HUES6 (cell line): ENCODE data around the gene RASGEF1B.

Experiments used
- H3K27ac ChIP-seq: 2 replicates; pipeline ENCODE4 v1.7.0; 2013; ENCODE audit warnings: low read depth, mild to moderate bottlenecking, low read length, inconsistent platforms
- H3K27me3 ChIP-seq: 2 replicates; pipeline ENCODE4 v1.6.1; 2013; ENCODE audit warnings: low read length; ENCODE audit not compliant: control insufficient read depth, insufficient read depth
- H3K36me3 ChIP-seq: 2 replicates; pipeline ENCODE4 v1.6.1; 2013; ENCODE audit warnings: low read length; ENCODE audit not compliant: control insufficient read depth, insufficient read depth
- H3K4me1 ChIP-seq: 2 replicates; pipeline ENCODE4 v1.6.1; 2013; ENCODE audit warnings: low read length; ENCODE audit not compliant: control insufficient read depth, insufficient read depth
- H3K4me3 ChIP-seq: 2 replicates; pipeline ENCODE4 v1.5.1; 2013; ENCODE audit warnings: low read depth, low read length
- H3K9ac ChIP-seq: one replicate; pipeline ENCODE4 v1.6.1; 2013; ENCODE audit warnings: mild to moderate bottlenecking, low read length
- H3K9me3 ChIP-seq: 2 replicates; pipeline ENCODE4 v1.6.1; 2013; ENCODE audit warnings: low read depth, low read length; ENCODE audit not compliant: control insufficient read depth, insufficient read depth

The RASGEF1B gene

GRCh38 chr4:81508411-81509185 lies 36.9 kb upstream of the RASGEF1B start:
- H3K4me3 ChIP-seq: no peak overlapping the region
- H3K4me1 ChIP-seq: peaks cover 14% of the 10 kb centered on the region; the same call in 1 of the 2 replicates
- H3K36me3 ChIP-seq: no peaks in the 10 kb centered on the region
- H3K9ac ChIP-seq: no peak overlapping the region
- H3K27me3 ChIP-seq: no peaks in the 10 kb centered on the region
- no peak overlapping the region for H3K27ac ChIP-seq
- H3K9me3 ChIP-seq: no peaks in the 10 kb centered on the region

GRCh38 chr4:81507530-81507929 lies 35.8 kb upstream of the RASGEF1B start:
- H3K27ac ChIP-seq: no peak overlapping the region
- H3K9ac ChIP-seq: no peak overlapping the region
- H3K4me3 ChIP-seq: no peak overlapping the region
- H3K9me3 ChIP-seq: no peaks in the 10 kb centered on the region
- H3K27me3 ChIP-seq: no peaks in the 10 kb centered on the region
- H3K36me3 ChIP-seq: no peaks in the 10 kb centered on the region
- H3K4me1 ChIP-seq: peaks cover 7% of the 10 kb centered on the region; the same call in 1 of the 2 replicates

GRCh38 chr4:81506731-81507130 lies 35.0 kb upstream of the RASGEF1B start:
- H3K27ac ChIP-seq: no peak overlapping the region
- H3K4me1 ChIP-seq: no peaks in the 10 kb centered on the region

GRCh38 chr4:81505726-81506125 lies 34.0 kb upstream of the RASGEF1B start:
- Histone ChIP-seq H3K4me1 (0 out of 2 replicates have a peak, but pooled peaks cover 3% of the 10 kb centered on the region), H3K27me3 (no peaks in the 10 kb centered on the region), H3K9ac (no peak overlapping the region), H3K4me3 (no peak overlapping the region), H3K9me3 (no peaks in the 10 kb centered on the region), H3K27ac (no peak overlapping the region), H3K36me3 (no peaks in the 10 kb centered on the region)

More at GRCh38 chr4:81506731-81507130, 35.0 kb upstream of the RASGEF1B start:
- H3K9ac ChIP-seq: no peak overlapping the region
- no peaks in the 10 kb centered on the region for H3K36me3 ChIP-seq
- no peak overlapping the region for H3K4me3 ChIP-seq
- H3K27me3 ChIP-seq: no peaks in the 10 kb centered on the region
- no peaks in the 10 kb centered on the region for H3K9me3 ChIP-seq

GRCh38 chr4:81505004-81505598 lies 33.4 kb upstream of the RASGEF1B start:
- H3K4me1 ChIP-seq: 0 out of 2 replicates have a peak, but pooled peaks cover 3% of the 10 kb centered on the region
- H3K9ac ChIP-seq: no peak overlapping the region
- no peaks in the 10 kb centered on the region for H3K9me3 ChIP-seq
- H3K4me3 ChIP-seq: no peak overlapping the region
- H3K36me3 ChIP-seq: no peaks in the 10 kb centered on the region
- H3K27ac ChIP-seq: no peak overlapping the region
- H3K27me3 ChIP-seq: no peaks in the 10 kb centered on the region

- H3K36me3 ChIP-seq: no peaks in the 10 kb centered on the region
- no peak overlapping the region for H3K9ac ChIP-seq
- no peaks in the 10 kb centered on the region for H3K27me3 ChIP-seq
- H3K27ac ChIP-seq: no peak overlapping the region
- no peak overlapping the region for H3K4me3 ChIP-seq
- H3K4me1 ChIP-seq: peaks cover 3% of the 10 kb centered on the region; the same call in 1 of the 2 replicates
- no peaks in the 10 kb centered on the region for H3K9me3 ChIP-seq
These were observed 32.7 kb upstream of the RASGEF1B start for GRCh38 chr4:81504112-81505003.

- Histone ChIP-seq H3K4me3 (no peak overlapping the region), H3K9ac (no peak overlapping the region), H3K4me1 (peaks cover 10% of the 10 kb centered on the region; the same call in 1 of the 2 replicates), H3K27me3 (no peaks in the 10 kb centered on the region), H3K9me3 (no peaks in the 10 kb centered on the region), H3K36me3 (no peaks in the 10 kb centered on the region), H3K27ac (no peak overlapping the region)
These were observed 31.9 kb upstream of the RASGEF1B start for GRCh38 chr4:81503586-81503985.

- Histone ChIP-seq H3K36me3 (no peaks in the 10 kb centered on the region), H3K9ac (no peak overlapping the region), H3K4me1 (peaks cover 14% of the 10 kb centered on the region; the same call in 1 of the 2 replicates), H3K27ac (no peak overlapping the region), H3K9me3 (no peaks in the 10 kb centered on the region), H3K27me3 (no peaks in the 10 kb centered on the region), H3K4me3 (no peak overlapping the region)
These were observed 30.9 kb upstream of the RASGEF1B start for GRCh38 chr4:81502564-81502963.

- no peak overlapping the region for H3K9ac ChIP-seq
- H3K4me3 ChIP-seq: no peak overlapping the region
- H3K27ac ChIP-seq: no peak overlapping the region
- peaks cover 14% of the 10 kb centered on the region; the same call in 1 of the 2 replicates for H3K4me1 ChIP-seq
- H3K36me3 ChIP-seq: no peaks in the 10 kb centered on the region
- no peaks in the 10 kb centered on the region for H3K27me3 ChIP-seq
- H3K9me3 ChIP-seq: no peaks in the 10 kb centered on the region
These were observed 28.1 kb upstream of the RASGEF1B start for GRCh38 chr4:81499840-81500239.

GRCh38 chr4:81498551-81499099 lies 26.9 kb upstream of the RASGEF1B start:
- no peak overlapping the region for H3K27ac ChIP-seq

More at GRCh38 chr4:81498551-81499099, 26.9 kb upstream of the RASGEF1B start:
- no peaks in the 10 kb centered on the region for H3K9me3 ChIP-seq
- no peaks in the 10 kb centered on the region for H3K36me3 ChIP-seq
- H3K4me3 ChIP-seq: no peak overlapping the region
- H3K4me1 ChIP-seq: peaks cover 14% of the 10 kb centered on the region; the same call in 1 of the 2 replicates
- no peaks in the 10 kb centered on the region for H3K27me3 ChIP-seq
- no peak overlapping the region for H3K9ac ChIP-seq
